ENCODE results near the gene NME4. TPM values are rescaled to one million over a fixed set of nuclear protein-coding genes. Genes with fewer than 3 reads are reported as not detected.

The NME4 gene
- total RNA-seq, 2 donors from 2014 or later, result 38.3 to 63.6 TPM

DNA sequence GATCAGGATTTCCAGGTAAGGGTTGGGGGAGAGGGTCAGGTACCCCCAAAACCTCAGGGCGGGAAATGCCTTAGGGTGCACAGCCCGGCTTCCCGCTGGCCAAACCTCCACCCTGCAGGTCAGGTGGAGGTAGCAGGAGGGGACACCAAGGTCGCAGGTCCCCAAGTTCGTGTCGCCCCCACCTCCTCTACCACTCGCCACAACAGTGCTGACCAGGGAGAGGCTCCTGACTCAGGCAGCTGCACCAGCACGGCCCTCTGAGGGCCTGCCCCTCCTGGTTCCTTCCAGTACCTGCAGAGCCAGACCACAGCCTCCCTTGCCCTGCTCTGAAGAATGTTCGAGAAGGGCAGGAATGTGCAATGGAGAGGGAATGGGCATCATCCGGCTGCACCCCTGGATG is 30.5 kb upstream of the NME4 start:
- TF ChIP-seq, protein P1, sequence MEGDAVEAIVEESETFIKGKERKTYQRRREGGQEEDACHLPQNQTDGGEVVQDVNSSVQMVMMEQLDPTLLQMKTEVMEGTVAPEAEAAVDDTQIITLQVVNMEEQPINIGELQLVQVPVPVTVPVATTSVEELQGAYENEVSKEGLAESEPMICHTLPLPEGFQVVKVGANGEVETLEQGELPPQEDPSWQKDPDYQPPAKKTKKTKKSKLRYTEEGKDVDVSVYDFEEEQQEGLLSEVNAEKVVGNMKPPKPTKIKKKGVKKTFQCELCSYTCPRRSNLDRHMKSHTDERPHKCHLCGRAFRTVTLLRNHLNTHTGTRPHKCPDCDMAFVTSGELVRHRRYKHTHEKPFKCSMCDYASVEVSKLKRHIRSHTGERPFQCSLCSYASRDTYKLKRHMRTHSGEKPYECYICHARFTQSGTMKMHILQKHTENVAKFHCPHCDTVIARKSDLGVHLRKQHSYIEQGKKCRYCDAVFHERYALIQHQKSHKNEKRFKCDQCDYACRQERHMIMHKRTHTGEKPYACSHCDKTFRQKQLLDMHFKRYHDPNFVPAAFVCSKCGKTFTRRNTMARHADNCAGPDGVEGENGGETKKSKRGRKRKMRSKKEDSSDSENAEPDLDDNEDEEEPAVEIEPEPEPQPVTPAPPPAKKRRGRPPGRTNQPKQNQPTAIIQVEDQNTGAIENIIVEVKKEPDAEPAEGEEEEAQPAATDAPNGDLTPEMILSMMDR (IDR thresholded peaks at IDR 0.05), result no peak
- intact Hi-C loops (cut with DNase I), result loop anchor here (10.0 kb wide), 1 partner anchor 142 kb away; the partner anchor contains the start of gene LUC7L
- no peak overlapping the region for H3K9ac ChIP-seq (ENCODE audit: low read depth in 2 of 2, low read length in 2 of 2)

DNA sequence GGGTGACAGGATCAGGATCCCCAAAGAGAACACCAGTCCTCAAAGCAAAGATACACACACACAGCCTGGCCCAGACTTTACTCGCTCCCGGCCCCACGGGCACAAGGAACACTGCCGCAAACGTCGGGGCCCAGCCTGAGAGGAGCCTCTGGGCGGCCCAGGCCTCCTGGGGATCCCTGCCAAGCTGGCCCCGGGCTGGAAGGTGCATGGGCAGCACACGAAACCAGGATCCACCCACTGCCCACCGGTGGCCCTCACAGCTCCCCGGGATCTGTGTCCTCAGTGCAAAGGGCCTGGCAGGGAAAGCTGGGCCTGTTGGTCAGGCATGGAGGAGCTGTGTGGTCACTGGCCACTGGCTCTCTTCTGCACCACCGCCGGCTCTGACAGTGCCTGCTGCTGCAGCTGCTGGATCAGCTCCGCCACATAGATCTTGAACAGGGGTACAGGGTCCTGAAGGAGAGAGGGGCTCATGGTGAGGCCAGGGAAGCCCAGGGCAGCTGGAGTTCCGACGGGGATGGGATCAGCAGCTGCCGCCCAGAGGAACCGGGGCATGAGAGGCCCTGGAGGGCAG is 29.6 kb upstream of the NME4 start:
- intact Hi-C loops (cut with DNase I), result loop anchor here (10.0 kb wide), 1 partner anchor 143 kb away; the partner anchor contains the start of gene LUC7L
- Histone ChIP-seq H3K36me3 (no peaks in the 10 kb centered on the region), H3K9ac (ENCODE audit: low read depth in 2 of 2, low read length in 2 of 2) (no peak overlapping the region), H3K4me3 (no peak overlapping the region), H3K4me1 (peaks cover 5% of the 10 kb centered on the region), H3K9me3 (no peaks in the 10 kb centered on the region), H3K27me3 (no peaks in the 10 kb centered on the region), H3K27ac (no peak overlapping the region)
- TF ChIP-seq, protein P1 (IDR thresholded peaks at IDR 0.05), result no peak
- no peak for DNase-seq

More for the DNA sequence above, 30.5 kb upstream of the NME4 start:
- Histone ChIP-seq H3K4me1 (peaks cover 5% of the 10 kb centered on the region), H3K36me3 (no peaks in the 10 kb centered on the region), H3K27ac (no peak overlapping the region), H3K9me3 (no peaks in the 10 kb centered on the region), H3K27me3 (no peaks in the 10 kb centered on the region), H3K4me3 (no peak overlapping the region)
- DNase-seq, result no peak

DNA sequence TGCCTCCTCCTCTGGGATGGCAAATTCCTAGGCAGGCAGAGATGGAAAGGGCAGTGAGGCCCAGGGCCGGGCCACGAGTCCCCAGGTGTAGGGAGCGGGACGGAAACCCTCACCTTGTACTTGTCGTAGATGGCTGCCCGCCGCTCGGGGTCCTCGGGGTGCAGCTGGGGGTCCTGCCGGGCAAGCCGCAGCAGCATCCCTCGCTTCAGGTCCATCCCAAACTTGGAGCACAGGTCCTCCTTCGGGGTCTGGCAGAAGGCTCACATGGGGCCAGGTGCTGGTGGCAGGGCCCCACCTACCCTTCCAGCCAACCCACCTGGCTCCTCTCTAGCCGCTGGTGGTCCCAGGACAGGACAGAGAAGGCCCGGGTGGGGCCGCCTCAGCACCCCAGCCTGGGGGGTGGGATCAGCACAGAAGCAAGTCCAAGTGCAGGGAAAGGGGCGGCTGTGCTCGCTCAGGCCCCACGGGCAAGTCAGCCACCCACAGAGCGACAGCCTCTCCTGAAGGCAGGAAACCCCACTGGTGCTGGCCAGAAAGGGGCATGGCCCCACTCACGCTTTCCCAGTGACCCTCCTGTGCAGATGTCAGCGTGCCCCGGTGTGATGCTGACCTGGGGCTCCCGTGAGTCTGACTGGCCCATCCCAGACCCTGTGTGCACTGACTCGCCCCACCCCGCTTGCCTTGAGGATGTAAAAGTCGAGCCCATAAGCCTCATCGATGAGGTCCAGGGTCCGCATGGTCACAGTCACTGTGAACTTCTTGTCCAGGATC is 28.4 kb upstream of the NME4 start:
- Histone ChIP-seq H3K27ac (no peak overlapping the region), H3K9ac (ENCODE audit: low read depth in 2 of 2, low read length in 2 of 2) (no peak overlapping the region), H3K27me3 (no peaks in the 10 kb centered on the region), H3K9me3 (no peaks in the 10 kb centered on the region), H3K4me3 (no peak overlapping the region), H3K4me1 (peaks cover 5% of the 10 kb centered on the region), H3K36me3 (no peaks in the 10 kb centered on the region)
- intact Hi-C loops (cut with DNase I), result loop anchor here (10.0 kb wide), 1 partner anchor 144 kb away; the partner anchor contains the start of gene LUC7L
- DNase-seq, result no peak
- TF ChIP-seq, protein P1 (IDR thresholded peaks at IDR 0.05), result no peak

DNA sequence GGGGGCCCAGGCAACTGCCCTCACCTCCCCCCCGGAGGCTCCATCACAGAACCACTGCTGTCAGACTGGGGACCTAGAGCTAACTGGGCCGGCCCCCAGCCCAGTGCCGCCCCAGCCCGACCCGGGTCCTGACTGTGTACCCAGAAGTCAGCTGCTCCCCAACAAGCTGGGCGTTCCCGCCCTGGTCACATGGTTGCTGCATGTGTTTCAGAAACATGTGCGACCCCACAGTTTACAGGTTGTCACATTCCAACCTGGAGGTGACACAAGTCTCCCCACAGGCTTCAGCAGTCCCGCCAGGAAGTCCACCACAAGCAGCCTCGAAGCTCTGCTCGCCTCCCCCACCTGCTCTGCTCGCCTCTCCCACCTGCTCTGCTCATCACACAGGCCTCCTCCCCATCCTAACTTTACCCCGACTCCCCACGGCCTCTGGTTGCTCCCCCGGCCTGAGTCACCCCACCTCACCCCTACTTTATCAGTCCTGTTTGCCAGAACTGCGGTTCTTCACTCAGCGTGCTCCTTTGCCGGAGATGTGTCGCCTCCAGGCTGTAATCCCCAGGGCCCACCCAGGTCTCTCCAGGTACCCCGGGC is 27.6 kb upstream of the NME4 start:
- intact Hi-C loops (cut with DNase I), result loop anchor here (10.0 kb wide), 1 partner anchor 145 kb away; the partner anchor contains the start of gene LUC7L
- Histone ChIP-seq H3K4me3 (peak overlapping the region; percentile 41), H3K9ac (ENCODE audit: low read depth in 2 of 2, low read length in 2 of 2) (no peak overlapping the region), H3K27ac (no peak overlapping the region), H3K36me3 (no peaks in the 10 kb centered on the region), H3K4me1 (peaks cover 5% of the 10 kb centered on the region), H3K9me3 (no peaks in the 10 kb centered on the region), H3K27me3 (no peaks in the 10 kb centered on the region)
- no peak for DNase-seq
- TF ChIP-seq, protein P1 (IDR thresholded peaks at IDR 0.05), result no peak

DNA sequence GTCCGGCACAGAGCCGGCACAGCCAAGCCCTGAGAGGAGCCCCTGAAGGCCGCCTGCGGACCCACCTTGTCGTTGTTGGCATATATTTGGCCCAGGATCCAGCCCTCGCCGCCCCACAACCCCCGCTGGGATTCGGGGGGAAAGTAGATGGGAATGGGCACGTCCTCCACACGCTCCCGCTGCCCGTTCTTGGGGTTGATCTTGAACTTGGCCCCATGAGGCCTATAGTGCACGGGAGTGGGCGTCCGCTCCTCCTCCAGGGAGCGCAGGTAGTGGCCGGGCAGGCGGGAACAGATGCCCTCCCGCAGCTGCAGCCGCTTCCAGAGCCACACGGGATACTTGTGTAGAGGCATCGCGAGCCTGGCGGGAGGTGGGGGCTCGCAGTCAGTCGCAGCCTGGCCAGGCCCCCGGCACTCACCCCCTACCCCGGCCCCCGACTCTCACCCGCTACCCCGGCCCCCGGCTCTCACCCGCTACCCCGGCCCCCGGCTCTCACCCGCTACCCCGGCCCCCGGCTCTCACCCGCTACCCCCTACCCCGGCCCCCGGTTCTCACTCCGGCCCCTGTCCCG is 27.0 kb upstream of the NME4 start:
- intact Hi-C loops (cut with DNase I), result loop anchor here (10.0 kb wide), 1 partner anchor 145 kb away; the partner anchor contains the start of gene LUC7L
- TF ChIP-seq, protein P1 (IDR thresholded peaks at IDR 0.05), result no peak
- H3K4me3 ChIP-seq, result peak overlapping the region; percentile 41
- peaks cover 5% of the 10 kb centered on the region for H3K4me1 ChIP-seq
- no peak overlapping the region for H3K27ac ChIP-seq
- no peaks in the 10 kb centered on the region for H3K9me3 ChIP-seq
- peaks cover 4% of the 10 kb centered on the region for H3K36me3 ChIP-seq
- H3K9ac ChIP-seq (ENCODE audit: low read depth in 2 of 2, low read length in 2 of 2), result no peak overlapping the region
- no peak for DNase-seq
- no peaks in the 10 kb centered on the region for H3K27me3 ChIP-seq

Measured in colonic mucosa (tissue), 4 donors.